Measurements from ENCODE around the gene AKR7A2.

- no peak for TF ChIP-seq CTCF (IDR thresholded peaks at IDR 0.05)
- no peak for TF ChIP-seq POLR2A (IDR thresholded peaks at IDR 0.05)
Observed at GRCh38 chr1:19327301-19327700, 15.4 kb upstream of the AKR7A2 start.
